ENCODE measurements around the gene FOXN1. TPM values are rescaled to one million over a fixed set of nuclear protein-coding genes. Genes with fewer than 3 reads are reported as not detected.

Gene FOXN1
- total RNA-seq, 4 donors from 2014 or later, result not detected

DNA sequence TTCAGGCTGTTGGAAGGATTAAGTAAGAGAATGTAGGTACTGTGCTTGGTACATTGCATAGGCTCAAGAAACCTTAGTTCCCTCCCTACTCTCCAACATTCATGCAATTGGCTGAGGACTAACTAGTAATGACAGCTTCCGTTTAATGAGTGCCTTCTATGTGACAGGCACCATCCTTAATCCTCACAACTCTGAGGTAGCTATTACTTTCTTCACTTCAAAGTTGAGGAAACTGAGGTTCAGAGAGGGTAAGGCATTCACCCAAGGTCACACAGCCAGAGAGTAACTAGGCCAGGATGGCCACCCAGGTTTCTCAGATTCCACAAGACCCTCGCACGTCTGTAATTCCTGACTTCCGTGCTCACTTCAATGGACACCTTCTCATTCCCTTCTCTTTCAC is 24.1 kb downstream of the FOXN1 start:
- no peak overlapping the region for H3K4me3 ChIP-seq
- no peaks in the 10 kb centered on the region for H3K9me3 ChIP-seq
- H3K36me3 ChIP-seq, result no peaks in the 10 kb centered on the region
- TF ChIP-seq EP300 (IDR thresholded peaks at IDR 0.05) (no peak), POLR2A (IDR thresholded peaks at IDR 0.05) (no peak), CTCF (IDR thresholded peaks at IDR 0.05) (no peak)
- H3K27ac ChIP-seq, result no peak overlapping the region
- DNase-seq (ENCODE audit: low spot score in 2 of 2), result no peak
- WGBS, 2 donors, result 77 to 84% methylated on average over 4 of the region's 4 CpGs
- H3K4me1 ChIP-seq, result no peaks in the 10 kb centered on the region
- no peaks in the 10 kb centered on the region for H3K27me3 ChIP-seq

GRCh38 chr17:28530926-28531325 is 24.8 kb downstream of the FOXN1 start:
- Histone ChIP-seq H3K27me3 (no peaks in the 10 kb centered on the region), H3K9me3 (no peaks in the 10 kb centered on the region), H3K27ac (no peak overlapping the region), H3K4me1 (no peaks in the 10 kb centered on the region), H3K4me3 (no peak overlapping the region), H3K36me3 (no peaks in the 10 kb centered on the region)
- WGBS, 2 donors, result 73 to 77% methylated on average over 6 to 7 of the region's 7 CpGs
- TF ChIP-seq EP300 (IDR thresholded peaks at IDR 0.05) (no peak), POLR2A (IDR thresholded peaks at IDR 0.05) (no peak), CTCF (IDR thresholded peaks at IDR 0.05) (no peak)
- no peak for DNase-seq (ENCODE audit: low spot score in 2 of 2)

GRCh38 chr17:28532050-28532960 is 26.2 kb downstream of the FOXN1 start:
- Histone ChIP-seq H3K36me3 (no peaks in the 10 kb centered on the region), H3K4me1 (no peaks in the 10 kb centered on the region), H3K4me3 (no peak overlapping the region), H3K9me3 (no peaks in the 10 kb centered on the region), H3K27ac (no peak overlapping the region), H3K27me3 (no peaks in the 10 kb centered on the region)
- TF ChIP-seq POLR2A (IDR thresholded peaks at IDR 0.05) (no peak), EP300 (IDR thresholded peaks at IDR 0.05) (no peak), CTCF (IDR thresholded peaks at IDR 0.05) (no peak)
- DNase-seq (ENCODE audit: low spot score in 2 of 2), result no peak
- 52 to 67% methylated on average over 7 of the region's 7 CpGs for WGBS, 2 donors

- Histone ChIP-seq H3K9me3 (no peaks in the 10 kb centered on the region), H3K27ac (no peak overlapping the region), H3K4me1 (no peaks in the 10 kb centered on the region), H3K27me3 (no peaks in the 10 kb centered on the region), H3K36me3 (no peaks in the 10 kb centered on the region), H3K4me3 (no peak overlapping the region)
- WGBS, 2 donors, result 53 to 66% methylated on average over 15 to 16 of the region's 16 CpGs
- DNase-seq (ENCODE audit: low spot score in 2 of 2), result no peak
- TF ChIP-seq CTCF (IDR thresholded peaks at IDR 0.05), result no peak
Observed at GRCh38 chr17:28533091-28533807, 27.1 kb downstream of the FOXN1 start.

DNA sequence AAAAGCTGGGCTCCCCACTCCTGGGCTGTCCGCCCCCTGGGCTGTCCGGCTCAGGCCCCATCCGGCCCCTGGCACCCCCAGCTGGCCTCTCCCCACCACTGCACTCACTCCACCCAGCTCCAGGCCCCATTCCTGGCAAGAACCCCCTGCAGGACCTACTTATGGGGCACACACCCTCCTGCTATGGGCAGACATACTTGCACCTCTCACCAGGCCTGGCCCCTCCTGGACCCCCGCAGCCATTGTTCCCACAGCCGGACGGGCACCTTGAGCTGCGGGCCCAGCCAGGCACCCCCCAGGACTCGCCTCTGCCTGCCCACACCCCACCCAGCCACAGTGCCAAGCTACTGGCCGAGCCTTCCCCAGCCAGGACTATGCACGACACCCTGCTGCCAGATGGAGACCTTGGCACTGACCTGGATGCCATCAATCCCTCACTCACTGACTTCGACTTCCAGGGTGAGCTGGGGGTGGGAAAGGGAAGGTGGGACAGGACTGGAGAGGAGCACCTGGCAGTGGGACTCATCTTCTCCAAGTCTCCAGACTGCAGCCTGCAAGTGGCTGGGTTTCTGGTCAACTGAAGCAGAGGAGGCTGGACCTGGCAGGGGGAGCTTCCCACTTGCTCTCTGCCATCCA is 28.7 kb downstream of the FOXN1 start:
- Histone ChIP-seq H3K4me3 (no peak overlapping the region), H3K4me1 (no peaks in the 10 kb centered on the region), H3K36me3 (no peaks in the 10 kb centered on the region), H3K27me3 (no peaks in the 10 kb centered on the region), H3K9me3 (no peaks in the 10 kb centered on the region), H3K27ac (no peak overlapping the region)
- no peak for DNase-seq (ENCODE audit: low spot score in 2 of 2)
- WGBS, 2 donors, result 85 to 91% methylated on average over 9 to 11 of the region's 11 CpGs
- no peak for TF ChIP-seq POLR2A (IDR thresholded peaks at IDR 0.05)
- no peak for TF ChIP-seq EP300 (IDR thresholded peaks at IDR 0.05)
- no peak for TF ChIP-seq CTCF (IDR thresholded peaks at IDR 0.05)
